Parathyroid adenoma (tissue), 2 donors: ENCODE results near the gene DOLK.

Source experiments
- H2AFZ ChIP-seq: fragments of 300-600 bp; sonication (generic); one replicate; pipeline ENCODE4 v1.7.0; 2017; ENCODE audit warnings: antibody characterized with exemption, mild to moderate bottlenecking
- H3K27ac ChIP-seq: fragments of 300-600 bp; sonication (generic); one replicate; pipeline ENCODE4 v1.7.0; 2017
- H3K27me3 ChIP-seq: fragments of 300-600 bp; sonication (generic); one replicate; pipeline ENCODE4 v1.7.0; 2017; ENCODE audit warnings: low read length; ENCODE audit not compliant: control insufficient read depth, insufficient read depth
- H3K36me3 ChIP-seq: fragments of 300-600 bp; sonication (generic); one replicate; pipeline ENCODE4 v1.7.0; 2017; ENCODE audit warnings: low read length; ENCODE audit not compliant: control insufficient read depth, insufficient read depth
- H3K4me1 ChIP-seq: fragments of 300-600 bp; sonication (generic); one replicate; pipeline ENCODE4 v1.7.0; 2017; ENCODE audit warnings: control low read depth
- H3K4me2 ChIP-seq: fragments of 300-600 bp; sonication (generic); one replicate; pipeline ENCODE4 v1.7.0; 2017; ENCODE audit warnings: low read length
- H3K4me3 ChIP-seq: fragments of 300-600 bp; sonication (generic); one replicate; pipeline ENCODE4 v1.7.0; 2017; ENCODE audit warnings: low read depth, low read length
- H3K79me2 ChIP-seq: fragments of 300-600 bp; sonication (generic); one replicate; pipeline ENCODE4 v1.7.0; 2017; ENCODE audit warnings: control low read depth
- H3K9ac ChIP-seq: fragments of 300-600 bp; sonication (generic); one replicate; pipeline ENCODE4 v1.7.0; 2017; ENCODE audit warnings: mild to moderate bottlenecking
- H3K9me3 ChIP-seq: fragments of 300-600 bp; sonication (generic); one replicate; pipeline ENCODE4 v1.7.0; 2017; ENCODE audit warnings: low read length; ENCODE audit not compliant: control insufficient read depth
- CTCF ChIP-seq: fragments of 300-600 bp; sonication (generic); IDR thresholded peaks from one replicate; pipeline ENCODE4 v1.7.0; 2017; ENCODE audit warnings: antibody characterized with exemption, mild to moderate bottlenecking
- donor health status: primary hyperparathyroidism.

Gene DOLK

GRCh38 chr9:128909859-128910258 lies 37.5 kb downstream of the DOLK start:
- no peak for TF ChIP-seq CTCF
- no peak overlapping the region for H3K9ac ChIP-seq
- H3K27ac ChIP-seq = no peak overlapping the region

GRCh38 chr9:128908372-128908771 lies 39.0 kb downstream of the DOLK start:
- no peak overlapping the region for H3K9ac ChIP-seq
- no peaks in the 10 kb centered on the region for H3K36me3 ChIP-seq
- TF ChIP-seq CTCF = no peak
- no peaks in the 10 kb centered on the region for H3K4me1 ChIP-seq
- H3K79me2 ChIP-seq = peaks cover 16% of the 10 kb centered on the region
- H3K4me2 ChIP-seq = no peak overlapping the region
- H3K9me3 ChIP-seq = no peaks in the 10 kb centered on the region
- H3K27me3 ChIP-seq = no peaks in the 10 kb centered on the region
- no peak overlapping the region for H3K27ac ChIP-seq
- H3K4me3 ChIP-seq = no peak overlapping the region
- no peak overlapping the region for H2AFZ ChIP-seq

More at GRCh38 chr9:128909859-128910258, 37.5 kb downstream of the DOLK start:
- no peak overlapping the region for H2AFZ ChIP-seq
- H3K79me2 ChIP-seq = peaks cover 16% of the 10 kb centered on the region
- no peaks in the 10 kb centered on the region for H3K36me3 ChIP-seq
- H3K27me3 ChIP-seq = no peaks in the 10 kb centered on the region
- H3K4me1 ChIP-seq = no peaks in the 10 kb centered on the region
- H3K4me2 ChIP-seq = no peak overlapping the region
- no peak overlapping the region for H3K4me3 ChIP-seq
- H3K9me3 ChIP-seq = no peaks in the 10 kb centered on the region

DNA sequence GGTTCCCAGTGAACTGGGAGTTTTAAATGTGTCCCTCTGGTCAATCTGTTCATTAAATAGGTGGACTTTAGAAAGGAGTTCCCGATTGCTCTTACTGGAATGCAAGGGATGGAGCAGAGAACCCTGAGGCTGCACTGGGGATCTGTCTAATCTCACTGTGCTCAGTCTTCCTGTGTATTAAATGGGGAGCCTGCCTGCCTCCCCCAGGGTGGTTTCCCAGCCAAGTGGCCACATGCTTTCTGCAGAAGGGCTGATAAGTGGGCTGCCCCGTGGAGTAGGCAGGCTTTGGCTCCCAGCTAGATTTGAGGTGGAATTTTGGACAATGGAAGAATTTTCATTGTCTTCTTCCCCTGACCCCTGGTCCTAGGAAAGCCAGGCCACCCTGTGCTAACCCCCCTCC lies 40.7 kb downstream of the DOLK start:
- H3K27ac ChIP-seq = no peak overlapping the region
- H2AFZ ChIP-seq = no peak overlapping the region
- peaks cover 16% of the 10 kb centered on the region for H3K79me2 ChIP-seq
- no peaks in the 10 kb centered on the region for H3K36me3 ChIP-seq
- no peak overlapping the region for H3K4me3 ChIP-seq
- H3K9me3 ChIP-seq = no peaks in the 10 kb centered on the region
- H3K4me1 ChIP-seq = no peaks in the 10 kb centered on the region
- TF ChIP-seq CTCF = no peak
- no peak overlapping the region for H3K9ac ChIP-seq
- H3K27me3 ChIP-seq = no peaks in the 10 kb centered on the region
- H3K4me2 ChIP-seq = no peak overlapping the region

- Histone ChIP-seq H3K27me3 (no peaks in the 10 kb centered on the region), H3K79me2 (peaks cover 16% of the 10 kb centered on the region), H3K4me2 (no peak overlapping the region), H3K36me3 (no peaks in the 10 kb centered on the region), H3K9me3 (no peaks in the 10 kb centered on the region), H3K4me3 (no peak overlapping the region), H3K27ac (no peak overlapping the region), H2AFZ (no peak overlapping the region), H3K4me1 (no peaks in the 10 kb centered on the region), H3K9ac (no peak overlapping the region)
- TF ChIP-seq CTCF = no peak
Measured at GRCh38 chr9:128905964-128906363, 41.4 kb downstream of the DOLK start.

- Histone ChIP-seq H3K27ac (no peak overlapping the region), H3K9ac (no peak overlapping the region), H3K36me3 (no peaks in the 10 kb centered on the region), H3K9me3 (no peaks in the 10 kb centered on the region), H3K4me2 (no peak overlapping the region), H3K4me3 (no peak overlapping the region), H3K4me1 (no peaks in the 10 kb centered on the region), H2AFZ (no peak overlapping the region), H3K27me3 (no peaks in the 10 kb centered on the region), H3K79me2 (peaks cover 3% of the 10 kb centered on the region)
- no peak for TF ChIP-seq CTCF
Measured at GRCh38 chr9:128903871-128904620, 43.4 kb downstream of the DOLK start.
